Activated naive CD8-positive, alpha-beta T cell treated with anti-CD3 and anti-CD28 coated beads, Interleukin-2, amount 50 U/mL, for 24 hours (primary cell): ENCODE data around the gene MGAT5B.

Source experiments
- ATAC-seq: fragments of 150-1000 bp; cut with Tn5 transposase; one replicate; pipeline ENCODE4 v1.10.0; 2021
- DNase-seq: peaks from one replicate; pipeline ENCODE4 v3.0.0; 2021
- H3K27ac Mint-ChIP-seq: one replicate; pipeline ENCODE4 v1.8.0; 2021; ENCODE audit warnings: mild to moderate bottlenecking, mixed read lengths
- H3K27me3 Mint-ChIP-seq: one replicate; pipeline ENCODE4 v1.8.0; 2021; ENCODE audit warnings: mixed read lengths
- H3K36me3 Mint-ChIP-seq: one replicate; pipeline ENCODE4 v1.8.0; 2021; ENCODE audit warnings: low read depth, mixed read lengths
- H3K4me1 Mint-ChIP-seq: one replicate; pipeline ENCODE4 v1.8.0; 2021; ENCODE audit warnings: mixed read lengths
- H3K4me3 Mint-ChIP-seq: one replicate; pipeline ENCODE4 v1.8.0; 2021; ENCODE audit warnings: mild to moderate bottlenecking, moderate library complexity, mixed read lengths
- H3K9me3 Mint-ChIP-seq: one replicate; pipeline ENCODE4 v1.8.0; 2021; ENCODE audit warnings: mixed read lengths

The MGAT5B gene

DNA sequence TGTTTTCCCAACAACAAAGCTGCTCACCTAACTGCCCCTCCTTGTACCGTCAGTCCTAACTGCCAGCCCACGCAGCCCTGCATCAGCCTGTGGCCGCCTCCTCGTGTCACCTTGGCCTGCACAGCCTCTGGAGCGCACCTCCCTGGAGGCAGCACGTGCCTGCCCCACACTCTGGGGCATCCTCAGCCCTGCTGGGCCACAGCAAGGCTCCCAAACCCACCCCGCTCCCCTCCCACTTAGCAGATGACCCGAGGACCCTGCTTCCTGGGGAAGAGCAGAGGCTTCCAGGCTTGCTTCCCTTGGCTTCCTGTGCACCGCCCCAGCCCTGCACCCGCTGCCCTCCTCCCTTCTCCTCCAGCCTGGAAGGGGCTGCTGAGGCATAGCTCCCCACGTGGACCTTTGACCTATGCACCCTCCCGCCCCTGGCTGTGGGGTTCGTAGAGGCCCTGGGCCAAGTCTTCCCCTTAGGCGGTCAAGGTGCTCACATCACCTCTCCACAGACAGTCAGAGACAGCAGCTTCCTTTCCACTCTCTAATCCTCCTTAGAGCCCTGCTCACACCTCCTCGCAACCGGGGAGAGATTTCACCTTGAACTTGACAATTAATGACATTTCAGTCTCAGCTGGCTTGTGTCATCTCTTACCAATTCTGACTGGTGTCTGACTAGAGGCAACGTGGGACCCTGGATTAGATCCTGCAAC lies 115.0 kb downstream of the MGAT5B start:
- Mint-ChIP-seq H3K27ac (peak overlapping the region; percentile 49), H3K4me1 (peaks cover 17% of the 10 kb centered on the region), H3K4me3 (no peak overlapping the region), H3K27me3 (no peaks in the 10 kb centered on the region), H3K9me3 (peaks cover 6% of the 10 kb centered on the region), H3K36me3 (peaks cover 1% of the 10 kb centered on the region)
- no peak for DNase-seq
- no peak for ATAC-seq

DNA sequence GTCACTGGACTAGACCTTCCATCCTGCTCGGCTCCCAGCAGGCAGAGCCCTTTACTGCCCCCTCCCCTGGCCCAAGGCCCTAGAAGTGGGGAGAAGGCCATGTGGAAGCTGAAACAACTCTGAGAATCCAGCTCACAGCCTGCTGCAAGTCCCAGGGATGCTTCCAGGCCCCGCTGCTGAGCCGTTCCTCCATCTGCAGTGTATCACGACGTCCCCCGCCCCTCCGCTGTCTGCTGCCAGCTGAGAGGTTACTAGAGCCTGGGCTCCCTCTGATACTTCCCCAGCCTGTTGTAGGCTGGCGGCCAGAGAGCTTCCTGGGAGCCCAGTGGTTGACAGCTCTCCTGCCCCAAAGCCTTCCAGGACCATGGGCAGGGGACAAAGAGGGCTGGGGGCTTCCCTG lies 118.2 kb downstream of the MGAT5B start:
- Mint-ChIP-seq H3K27ac (no peak overlapping the region), H3K27me3 (no peaks in the 10 kb centered on the region), H3K4me1 (peaks cover 17% of the 10 kb centered on the region), H3K4me3 (no peak overlapping the region), H3K36me3 (no peaks in the 10 kb centered on the region), H3K9me3 (no peaks in the 10 kb centered on the region)
- DNase-seq: no peak
- no peak for ATAC-seq

DNA sequence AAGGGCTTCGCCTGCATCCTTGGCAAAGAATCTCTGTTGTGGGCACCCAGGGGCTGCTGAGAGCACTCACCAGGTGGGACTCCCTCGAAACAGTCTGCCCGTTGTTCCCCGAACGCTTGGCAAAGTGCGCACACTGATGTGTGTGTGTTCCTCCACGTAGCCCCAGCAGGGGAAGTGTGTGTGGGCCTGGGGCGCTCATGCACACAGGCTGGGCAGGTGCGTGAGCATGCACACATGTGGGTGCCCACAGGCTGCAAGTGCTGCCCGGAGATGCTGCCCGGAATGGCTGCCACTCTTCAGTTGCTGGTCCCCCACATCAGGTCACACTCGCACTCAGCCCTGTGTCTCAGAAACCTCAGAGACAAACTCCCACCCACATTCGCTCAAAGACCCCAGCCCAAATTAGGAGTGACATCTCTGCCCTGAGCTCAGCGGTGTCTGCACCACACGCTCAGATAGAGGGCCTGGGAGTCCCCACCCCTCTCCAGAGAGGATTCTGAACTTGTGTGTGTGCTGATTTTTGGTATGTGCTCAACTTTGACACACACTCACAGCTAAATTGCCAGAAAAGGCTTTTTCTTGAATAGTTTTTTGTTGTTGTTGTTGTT lies 119.4 kb downstream of the MGAT5B start:
- no peaks in the 10 kb centered on the region for H3K27me3 Mint-ChIP-seq
- H3K36me3 Mint-ChIP-seq: no peaks in the 10 kb centered on the region
- H3K4me3 Mint-ChIP-seq: no peak overlapping the region
- ATAC-seq: no peak
- no peak for DNase-seq
- H3K27ac Mint-ChIP-seq: no peak overlapping the region
- H3K9me3 Mint-ChIP-seq: no peaks in the 10 kb centered on the region
- peaks cover 9% of the 10 kb centered on the region for H3K4me1 Mint-ChIP-seq

DNA sequence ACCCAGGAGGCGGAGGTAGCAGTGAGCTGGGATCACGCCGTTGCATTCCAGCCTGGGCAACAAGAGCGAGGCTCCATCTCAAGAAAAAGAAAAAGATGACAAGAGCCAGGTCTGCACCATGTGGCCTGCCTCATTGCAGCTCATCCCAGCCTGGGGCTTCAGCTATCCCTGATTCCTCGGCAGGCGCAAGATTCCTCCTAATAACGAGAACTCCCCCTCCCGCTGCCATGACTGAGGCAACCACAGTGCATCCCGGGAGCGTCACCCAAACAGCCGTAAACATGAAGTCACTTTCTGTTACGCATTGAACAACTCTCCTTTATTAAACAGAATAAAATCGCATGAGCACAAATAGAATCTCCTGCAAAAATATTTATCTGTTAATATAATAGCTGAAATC lies 120.6 kb downstream of the MGAT5B start:
- DNase-seq (no peak), ATAC-seq (no peak)
- Mint-ChIP-seq H3K4me3 (no peak overlapping the region), H3K4me1 (no peaks in the 10 kb centered on the region), H3K9me3 (no peaks in the 10 kb centered on the region), H3K27ac (no peak overlapping the region), H3K27me3 (no peaks in the 10 kb centered on the region), H3K36me3 (no peaks in the 10 kb centered on the region)

DNA sequence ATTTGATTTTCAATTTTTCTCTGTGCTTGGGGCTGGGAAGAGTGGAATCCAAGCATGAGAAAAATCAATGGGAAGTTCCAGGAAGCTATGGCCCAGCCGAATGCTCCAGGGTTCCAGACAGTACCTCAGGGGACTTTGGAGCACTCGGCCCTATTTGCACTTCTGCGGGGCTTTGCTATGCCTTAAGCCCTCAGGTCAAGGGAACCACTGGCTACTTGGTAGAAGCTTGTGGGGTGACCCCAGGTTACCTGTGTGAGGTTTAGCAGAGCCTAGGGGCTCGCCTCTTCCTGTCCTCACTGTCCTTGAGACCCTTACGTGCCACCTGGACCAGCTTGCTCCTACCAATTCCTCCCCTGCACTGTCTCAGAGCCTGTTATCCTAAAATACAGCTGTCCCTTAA lies 121.3 kb downstream of the MGAT5B start:
- H3K4me3 Mint-ChIP-seq: no peak overlapping the region
- H3K4me1 Mint-ChIP-seq: peaks cover 6% of the 10 kb centered on the region
- DNase-seq: no peak
- H3K9me3 Mint-ChIP-seq: no peaks in the 10 kb centered on the region
- ATAC-seq: no peak
- H3K27me3 Mint-ChIP-seq: no peaks in the 10 kb centered on the region
- H3K36me3 Mint-ChIP-seq: no peaks in the 10 kb centered on the region
- no peak overlapping the region for H3K27ac Mint-ChIP-seq

DNA sequence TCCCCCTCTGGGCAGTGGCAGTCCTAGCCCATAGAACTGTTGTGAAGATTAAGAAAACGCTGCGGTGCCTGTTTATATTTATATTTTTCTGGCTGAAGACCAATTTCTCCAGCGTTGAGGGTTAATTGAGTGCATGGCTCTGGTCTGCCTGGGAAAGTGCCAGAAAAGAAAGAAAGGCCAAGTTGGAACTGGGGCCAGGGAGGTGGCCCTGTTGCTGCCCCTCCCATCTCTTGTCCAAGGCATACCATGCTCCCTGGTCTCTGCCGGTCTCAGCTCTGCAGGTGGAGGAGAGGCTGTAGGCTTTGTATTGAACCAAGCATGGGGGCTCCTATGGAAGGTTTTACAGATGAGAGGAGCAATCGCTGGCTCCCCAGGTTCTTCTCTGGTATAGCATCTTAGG lies 124.7 kb downstream of the MGAT5B start:
- no peak overlapping the region for H3K27ac Mint-ChIP-seq
- no peaks in the 10 kb centered on the region for H3K9me3 Mint-ChIP-seq
- no peak overlapping the region for H3K4me3 Mint-ChIP-seq

DNA sequence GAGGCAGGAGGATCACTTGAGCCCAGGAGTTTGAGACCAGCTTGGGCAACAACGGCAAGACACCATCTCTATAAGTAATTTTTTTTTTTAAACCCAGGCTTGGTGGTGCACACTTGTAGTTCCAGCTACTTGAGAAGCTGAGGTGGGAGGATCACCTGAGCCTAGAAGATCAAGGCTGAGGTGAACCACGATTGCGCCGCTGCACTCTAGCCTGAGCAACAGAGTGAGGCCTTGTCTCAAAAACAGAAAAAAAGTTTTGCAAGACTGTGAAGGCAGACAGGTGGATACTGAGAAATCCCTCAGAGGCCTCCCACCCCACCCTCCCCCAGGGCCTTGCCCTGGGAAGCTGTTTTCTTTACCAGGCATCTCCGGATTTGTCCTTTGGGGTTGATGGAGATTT lies 125.4 kb downstream of the MGAT5B start:
- Mint-ChIP-seq H3K27ac (no peak overlapping the region), H3K9me3 (no peaks in the 10 kb centered on the region), H3K27me3 (no peaks in the 10 kb centered on the region), H3K36me3 (no peaks in the 10 kb centered on the region), H3K4me1 (peaks cover 33% of the 10 kb centered on the region), H3K4me3 (no peak overlapping the region)
- DNase-seq (no peak), ATAC-seq (no peak)

More for the DNA sequence above, 124.7 kb downstream of the MGAT5B start:
- H3K36me3 Mint-ChIP-seq: no peaks in the 10 kb centered on the region
- ATAC-seq: no peak
- H3K4me1 Mint-ChIP-seq: peaks cover 26% of the 10 kb centered on the region
- DNase-seq: no peak
- H3K27me3 Mint-ChIP-seq: no peaks in the 10 kb centered on the region

DNA sequence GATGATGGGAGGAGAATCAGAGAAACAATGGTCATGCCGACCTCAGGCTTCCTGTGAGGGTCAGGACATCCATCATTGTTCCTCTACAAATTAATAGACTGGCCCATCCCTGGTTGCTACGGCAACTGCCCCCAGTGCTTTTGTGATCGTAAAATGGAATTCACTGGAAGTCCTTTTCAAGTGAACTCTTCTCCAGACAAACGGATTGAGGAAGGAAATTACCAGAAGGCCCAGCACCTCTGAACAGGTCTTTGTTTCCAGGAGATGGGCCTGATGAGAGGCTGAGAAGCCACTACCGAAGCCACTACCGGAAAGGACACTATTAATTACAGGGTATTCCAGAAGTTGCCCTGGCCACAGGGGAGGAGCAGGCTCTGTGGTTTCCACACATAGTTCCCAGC lies 126.0 kb downstream of the MGAT5B start:
- H3K27me3 Mint-ChIP-seq: no peaks in the 10 kb centered on the region
- no peak overlapping the region for H3K27ac Mint-ChIP-seq
- no peak for DNase-seq

DNA sequence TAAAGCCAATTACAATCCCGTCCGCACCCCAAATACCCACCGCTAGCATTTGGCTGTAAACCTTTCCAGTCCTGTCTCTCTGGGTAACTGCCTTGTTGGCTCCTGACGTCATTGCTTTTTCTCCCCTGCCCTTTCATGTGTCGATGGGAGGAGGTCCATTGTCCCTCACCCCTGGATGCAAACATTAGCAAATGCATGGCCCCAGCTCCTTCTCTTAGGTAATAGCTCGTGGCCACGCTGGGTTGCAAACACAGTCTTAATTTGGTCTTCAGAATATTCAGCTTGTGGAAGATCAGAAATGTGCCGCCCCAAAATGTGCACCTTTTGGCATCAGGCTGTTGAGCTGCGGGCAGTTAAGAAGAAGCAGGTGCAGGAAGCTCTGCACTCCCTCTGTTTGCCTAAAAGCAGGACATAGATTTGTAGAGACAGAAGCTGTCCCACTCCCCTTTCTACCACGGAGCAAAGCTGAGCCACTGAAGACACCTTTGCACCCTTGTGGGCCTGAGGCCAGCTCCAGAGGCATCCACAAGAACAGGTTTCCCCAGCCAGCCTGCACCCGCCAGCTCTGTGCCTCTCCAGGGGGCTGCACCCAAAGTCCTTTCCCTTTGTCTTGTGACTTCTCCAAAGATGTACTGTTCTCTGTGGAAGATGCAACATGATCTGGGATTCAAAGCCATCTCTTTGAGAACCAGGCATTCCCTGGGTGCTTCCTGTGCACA lies 127.3 kb downstream of the MGAT5B start:
- H3K27me3 Mint-ChIP-seq: no peaks in the 10 kb centered on the region
- H3K27ac Mint-ChIP-seq: no peak overlapping the region

More for the DNA sequence above, 126.0 kb downstream of the MGAT5B start:
- Mint-ChIP-seq H3K4me3 (no peak overlapping the region), H3K4me1 (peaks cover 37% of the 10 kb centered on the region), H3K36me3 (no peaks in the 10 kb centered on the region), H3K9me3 (no peaks in the 10 kb centered on the region)
- ATAC-seq: no peak

DNA sequence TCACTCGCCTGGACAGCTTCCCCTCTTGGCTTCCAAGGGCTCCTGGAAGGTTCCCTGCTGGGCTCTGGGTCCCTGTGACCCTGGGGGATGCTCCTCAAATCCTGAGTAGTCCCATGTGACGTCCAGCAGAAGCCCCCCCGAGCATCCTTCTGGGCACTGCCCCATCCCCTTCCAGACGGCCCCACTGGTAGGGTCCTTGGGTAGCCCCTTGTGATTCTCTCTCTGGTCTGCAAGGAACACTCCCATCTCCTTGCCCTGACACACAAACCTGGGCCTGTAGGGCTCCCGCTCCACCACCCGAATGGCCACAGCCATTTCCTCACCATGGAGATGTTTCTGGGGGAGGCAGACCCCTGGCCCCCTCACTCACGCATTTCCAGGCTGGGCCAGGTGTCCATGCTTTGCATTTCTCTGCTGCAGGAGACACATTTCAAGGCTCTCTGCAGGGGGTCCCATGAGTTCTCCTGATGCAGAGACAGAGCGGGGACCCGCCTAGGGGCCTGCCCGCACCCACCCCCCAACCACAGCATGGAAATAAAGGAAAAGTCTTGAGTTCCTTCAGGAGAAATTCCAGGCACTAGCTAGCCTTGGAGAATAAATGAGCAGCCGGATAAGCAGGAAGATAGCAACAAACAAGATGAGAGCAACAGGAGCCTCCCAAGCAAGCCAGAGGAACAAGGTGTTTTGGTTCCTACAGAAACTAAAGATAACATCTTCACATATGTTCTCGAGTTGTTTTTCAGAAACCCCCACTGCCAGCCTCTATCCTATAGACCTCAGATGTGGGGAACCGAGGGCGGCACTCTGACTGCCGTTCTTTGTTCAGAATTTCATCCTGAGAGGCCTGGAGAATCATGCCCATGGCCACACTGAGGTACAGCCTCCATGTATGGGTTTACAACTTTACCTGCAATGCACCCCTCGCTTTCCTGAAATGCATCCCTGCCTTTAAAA lies 128.8 kb downstream of the MGAT5B start:
- ATAC-seq (no peak), DNase-seq (peak; percentile 15)
- Mint-ChIP-seq H3K4me1 (peaks cover 43% of the 10 kb centered on the region), H3K36me3 (no peaks in the 10 kb centered on the region), H3K27ac (peak overlapping the region; percentile 72), H3K4me3 (no peak overlapping the region), H3K27me3 (no peaks in the 10 kb centered on the region), H3K9me3 (no peaks in the 10 kb centered on the region)

More for the DNA sequence above, 127.3 kb downstream of the MGAT5B start:
- Mint-ChIP-seq H3K4me1 (peaks cover 43% of the 10 kb centered on the region), H3K9me3 (no peaks in the 10 kb centered on the region), H3K36me3 (no peaks in the 10 kb centered on the region), H3K4me3 (no peak overlapping the region)
- DNase-seq: no peak
- ATAC-seq: no peak

DNA sequence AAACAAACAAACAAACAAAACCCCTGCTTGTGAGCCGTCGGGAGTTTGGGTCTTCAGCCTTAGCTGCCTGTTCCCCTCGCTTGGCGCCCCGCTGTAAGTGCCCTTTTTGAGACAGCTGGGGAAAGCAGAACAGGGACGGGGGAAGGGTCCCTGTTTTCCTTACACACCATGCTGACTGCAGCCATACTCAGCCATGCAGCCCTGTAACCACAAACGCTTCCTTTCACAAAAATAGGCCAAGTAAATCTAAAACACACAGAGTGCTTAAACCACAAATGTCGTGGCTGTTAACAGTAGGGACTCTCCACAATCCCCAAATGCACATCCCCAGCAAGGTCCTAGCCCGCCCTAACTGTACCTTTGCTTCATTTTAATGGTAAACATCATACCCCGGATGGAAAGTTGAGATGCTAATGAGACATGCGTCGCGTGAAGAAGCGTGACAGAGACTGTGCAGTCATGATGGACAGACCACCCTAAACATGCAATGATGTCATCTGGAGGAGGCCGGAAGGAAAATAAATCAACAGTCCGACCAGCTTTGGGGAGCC lies 129.9 kb downstream of the MGAT5B start:
- H3K4me3 Mint-ChIP-seq: peak overlapping the region; percentile 41
- peak overlapping the region; percentile 72 for H3K27ac Mint-ChIP-seq
- no peaks in the 10 kb centered on the region for H3K27me3 Mint-ChIP-seq
- no peaks in the 10 kb centered on the region for H3K36me3 Mint-ChIP-seq
- ATAC-seq (peak; percentile 95), DNase-seq (peak; percentile 50)
- H3K9me3 Mint-ChIP-seq: no peaks in the 10 kb centered on the region
- peaks cover 43% of the 10 kb centered on the region for H3K4me1 Mint-ChIP-seq

DNA sequence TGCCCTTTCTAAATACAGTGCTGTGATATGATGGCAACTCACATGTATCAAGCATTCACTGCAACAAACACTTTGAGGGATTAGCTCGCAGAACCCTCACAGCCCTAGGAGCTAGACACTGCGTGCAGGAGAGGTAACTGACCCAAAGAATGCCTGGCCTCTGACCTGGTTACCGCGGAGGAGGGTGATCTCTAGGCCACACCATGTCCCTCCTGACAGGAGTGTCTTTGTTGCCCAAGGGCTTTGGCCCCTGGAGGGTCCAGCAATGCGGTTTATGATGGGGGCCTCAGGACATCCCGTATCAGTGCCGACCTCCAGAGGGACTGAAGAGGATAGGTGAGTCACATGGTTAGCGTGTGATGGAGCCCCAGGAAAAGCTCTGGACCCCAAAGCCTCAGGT lies 130.6 kb downstream of the MGAT5B start:
- Mint-ChIP-seq H3K27me3 (no peaks in the 10 kb centered on the region), H3K9me3 (no peaks in the 10 kb centered on the region), H3K4me1 (peaks cover 43% of the 10 kb centered on the region), H3K36me3 (no peaks in the 10 kb centered on the region), H3K27ac (peak overlapping the region; percentile 72), H3K4me3 (peak overlapping the region; percentile 41)
- DNase-seq (no peak), ATAC-seq (no peak)
